ENCODE measurements around the gene ASB10. TPM values are rescaled to one million over a fixed set of nuclear protein-coding genes. Genes with fewer than 3 reads are reported as not detected.

Gene ASB10
- total RNA-seq, 6 experiments from 2014 or later = not detected

- DNase-seq = no peak
- no peak overlapping the region for H3K4me3 ChIP-seq
- no peak overlapping the region for H3K27ac ChIP-seq
- peaks cover 0 to 15% (median 0%) of the 10 kb centered on the region in 4 donors for H3K36me3 ChIP-seq
- WGBS (ENCODE audit: insufficient coverage, low coverage, low lambda C conversion rate, missing lambda C conversion rate) = 91% methylated on average over 7 of the region's 7 CpGs
- ATAC-seq = no peak
- no peaks in the 10 kb centered on the region for H3K27me3 ChIP-seq
- TF ChIP-seq, protein P1, sequence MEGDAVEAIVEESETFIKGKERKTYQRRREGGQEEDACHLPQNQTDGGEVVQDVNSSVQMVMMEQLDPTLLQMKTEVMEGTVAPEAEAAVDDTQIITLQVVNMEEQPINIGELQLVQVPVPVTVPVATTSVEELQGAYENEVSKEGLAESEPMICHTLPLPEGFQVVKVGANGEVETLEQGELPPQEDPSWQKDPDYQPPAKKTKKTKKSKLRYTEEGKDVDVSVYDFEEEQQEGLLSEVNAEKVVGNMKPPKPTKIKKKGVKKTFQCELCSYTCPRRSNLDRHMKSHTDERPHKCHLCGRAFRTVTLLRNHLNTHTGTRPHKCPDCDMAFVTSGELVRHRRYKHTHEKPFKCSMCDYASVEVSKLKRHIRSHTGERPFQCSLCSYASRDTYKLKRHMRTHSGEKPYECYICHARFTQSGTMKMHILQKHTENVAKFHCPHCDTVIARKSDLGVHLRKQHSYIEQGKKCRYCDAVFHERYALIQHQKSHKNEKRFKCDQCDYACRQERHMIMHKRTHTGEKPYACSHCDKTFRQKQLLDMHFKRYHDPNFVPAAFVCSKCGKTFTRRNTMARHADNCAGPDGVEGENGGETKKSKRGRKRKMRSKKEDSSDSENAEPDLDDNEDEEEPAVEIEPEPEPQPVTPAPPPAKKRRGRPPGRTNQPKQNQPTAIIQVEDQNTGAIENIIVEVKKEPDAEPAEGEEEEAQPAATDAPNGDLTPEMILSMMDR (IDR thresholded peaks at IDR 0.05) = no peak
- no peak for TF ChIP-seq POLR2A (IDR thresholded peaks at IDR 0.05)
- no peaks in the 10 kb centered on the region for H3K9me3 ChIP-seq
- intact Hi-C loops (cut with DNase I) = no loop called here
- H3K4me1 ChIP-seq = no peaks in the 10 kb centered on the region
These were observed 42.7 kb downstream of the ASB10 start for GRCh38 chr7:151144387-151144786.

DNA sequence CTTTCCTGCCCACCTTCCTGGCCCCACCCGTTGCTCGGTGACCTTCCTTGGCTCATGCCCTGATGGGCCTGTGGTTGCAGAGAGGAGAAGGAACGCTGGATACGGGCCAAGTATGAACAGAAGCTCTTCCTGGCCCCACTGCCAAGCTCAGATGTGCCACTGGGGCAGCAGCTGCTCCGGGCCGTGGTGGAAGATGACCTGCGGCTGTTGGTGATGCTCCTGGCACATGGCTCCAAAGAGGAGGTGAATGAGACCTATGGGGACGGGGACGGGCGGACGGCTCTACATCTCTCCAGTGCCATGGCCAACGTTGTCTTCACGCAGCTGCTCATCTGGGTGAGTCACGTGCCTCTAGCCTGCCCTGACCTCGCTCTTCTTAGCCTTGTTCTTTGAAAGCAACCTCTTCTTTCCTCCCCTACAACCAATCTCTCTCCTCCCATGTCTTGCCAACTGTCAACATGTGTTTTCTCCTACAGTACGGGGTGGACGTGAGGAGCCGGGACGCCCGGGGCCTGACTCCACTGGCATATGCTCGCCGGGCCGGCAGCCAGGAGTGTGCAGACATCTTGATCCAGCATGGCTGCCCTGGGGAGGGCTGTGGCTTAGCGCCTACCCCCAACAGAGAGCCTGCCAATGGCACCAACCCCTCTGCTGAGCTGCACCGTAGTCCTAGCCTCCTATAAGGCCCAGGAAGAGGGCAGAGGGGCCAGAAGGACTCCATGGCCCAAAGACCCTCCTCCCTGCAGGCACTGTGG lies 43.6 kb downstream of the ASB10 start:
- ATAC-seq (no peak), DNase-seq (peak in 2 of 3 donors; percentile 30 to 37)
- Histone ChIP-seq H3K4me1 (no peaks in the 10 kb centered on the region), H3K27ac (no peak overlapping the region), H3K27me3 (no peaks in the 10 kb centered on the region), H3K4me3 (no peak overlapping the region), H3K9me3 (no peaks in the 10 kb centered on the region), H3K36me3 (peaks cover 0 to 15% (median 0%) of the 10 kb centered on the region in 4 donors)
- WGBS (ENCODE audit: insufficient coverage, low coverage, low lambda C conversion rate, missing lambda C conversion rate) = 47% methylated on average over 6 of the region's 25 CpGs
- intact Hi-C loops (cut with DNase I) = no loop called here
- TF ChIP-seq, protein P1 (IDR thresholded peaks at IDR 0.05) = no peak
- no peak for TF ChIP-seq POLR2A (IDR thresholded peaks at IDR 0.05)

DNA sequence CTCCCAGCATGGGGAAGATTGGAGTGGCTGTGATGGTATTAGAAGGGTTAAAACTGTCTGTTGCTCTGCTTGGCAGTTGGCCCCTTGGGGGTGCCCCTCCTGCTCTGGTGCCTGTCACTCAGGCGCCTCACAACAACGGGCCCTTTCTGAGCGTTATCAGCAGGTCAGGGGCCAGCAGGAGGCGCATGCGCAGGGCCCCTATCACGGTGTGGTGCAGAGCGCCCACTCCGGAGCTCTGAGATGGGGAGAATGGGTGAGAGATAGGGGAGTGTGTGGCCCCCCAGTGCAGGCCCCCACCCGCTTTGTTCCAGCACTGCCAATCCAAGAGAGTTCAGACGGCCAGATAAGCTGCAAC lies 44.4 kb downstream of the ASB10 start:
- WGBS (ENCODE audit: insufficient coverage, low coverage, low lambda C conversion rate, missing lambda C conversion rate) = no CpG with 5 or more reads among the region's 10 CpGs
- intact Hi-C loops (cut with DNase I) = no loop called here
- peaks cover 0 to 15% (median 0%) of the 10 kb centered on the region in 4 donors for H3K36me3 ChIP-seq
- H3K27ac ChIP-seq = no peak overlapping the region
- ATAC-seq (no peak), DNase-seq (peak in 1 of 3 donors; percentile 37)
- no peaks in the 10 kb centered on the region for H3K27me3 ChIP-seq
- H3K4me1 ChIP-seq = no peaks in the 10 kb centered on the region
- TF ChIP-seq, protein P1 (IDR thresholded peaks at IDR 0.05) = no peak
- TF ChIP-seq POLR2A (IDR thresholded peaks at IDR 0.05) = no peak
- H3K9me3 ChIP-seq = no peaks in the 10 kb centered on the region
- no peak overlapping the region for H3K4me3 ChIP-seq

DNA sequence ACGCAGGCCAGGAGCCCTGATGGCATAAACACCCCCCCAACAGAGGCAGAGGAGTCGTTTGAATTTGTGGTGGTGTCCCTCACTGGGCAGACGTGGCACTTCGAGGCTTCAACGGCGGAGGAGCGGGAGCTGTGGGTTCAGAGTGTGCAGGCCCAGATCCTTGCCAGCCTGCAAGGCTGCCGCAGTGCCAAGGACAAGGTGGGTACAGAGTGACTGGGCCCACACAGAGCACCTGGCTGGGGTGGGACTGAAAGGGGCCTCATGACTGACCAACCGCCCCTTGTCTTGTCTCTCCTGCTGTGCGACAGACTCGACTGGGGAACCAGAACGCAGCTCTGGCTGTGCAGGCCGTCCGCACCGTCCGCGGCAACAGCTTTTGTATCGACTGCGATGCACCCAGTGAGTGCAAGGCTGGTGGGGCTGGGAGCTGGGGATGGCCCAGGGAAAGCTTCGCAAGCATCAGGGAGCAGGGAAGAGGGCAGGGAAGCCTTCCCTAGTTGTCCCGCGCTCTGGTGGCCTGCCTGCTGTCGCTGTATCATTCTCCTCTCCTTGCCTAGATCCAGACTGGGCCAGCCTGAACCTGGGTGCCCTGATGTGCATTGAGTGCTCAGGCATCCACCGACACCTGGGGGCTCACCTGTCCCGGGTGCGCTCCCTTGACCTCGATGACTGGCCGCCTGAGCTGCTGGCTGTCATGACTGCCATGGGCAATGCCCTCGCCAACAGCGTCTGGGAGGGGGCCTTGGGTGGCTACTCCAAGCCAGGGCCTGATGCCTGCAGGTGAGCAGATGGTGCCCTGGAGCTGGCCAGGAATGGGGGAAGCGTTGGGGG lies 45.0 kb downstream of the ASB10 start:
- WGBS (ENCODE audit: insufficient coverage, low coverage, low lambda C conversion rate, missing lambda C conversion rate) = 77% methylated on average over 3 of the region's 31 CpGs
- no peak for ATAC-seq
- H3K9me3 ChIP-seq = no peaks in the 10 kb centered on the region
- no peak overlapping the region for H3K4me3 ChIP-seq
- TF ChIP-seq POLR2A (IDR thresholded peaks at IDR 0.05) = no peak
- TF ChIP-seq, protein P1 (IDR thresholded peaks at IDR 0.05) = no peak
- H3K4me1 ChIP-seq = no peaks in the 10 kb centered on the region
- intact Hi-C loops (cut with DNase I) = no loop called here
- H3K36me3 ChIP-seq = peaks cover 0 to 15% (median 0%) of the 10 kb centered on the region in 4 donors
- no peaks in the 10 kb centered on the region for H3K27me3 ChIP-seq
- H3K27ac ChIP-seq = no peak overlapping the region
- DNase-seq = peak; percentile 19 to 40 (median 39)
